GM18519 (cell line): ENCODE data around the gene PILRA.
"Not testable (repeated sequence)": the region's sequence is repeated elsewhere in the genome, so short reads cannot be mapped to it uniquely, and the experiment has no call there.

ENCODE experiments used
- ATAC-seq: cut with Tn5 transposase; IDR thresholded peaks from one replicate; pipeline ENCODE4 v1.9.1; 2021; ENCODE audit warnings: mild to moderate bottlenecking, moderate library complexity; ENCODE audit not compliant: unreplicated experiment, low FRiP score

The PILRA gene

GRCh38 chr7:100432053-100432452, 58.8 kb downstream of the PILRA start:
- no peak for ATAC-seq

GRCh38 chr7:100432621-100433275, 59.5 kb downstream of the PILRA start:
- no peak for ATAC-seq

- no peak for ATAC-seq
These were observed 59.9 kb downstream of the PILRA start for GRCh38 chr7:100433276-100433591.

- no peak for ATAC-seq
These were observed 60.5 kb downstream of the PILRA start for GRCh38 chr7:100433592-100434296.

- ATAC-seq, result no peak
These were observed 61.2 kb downstream of the PILRA start for GRCh38 chr7:100434297-100435144.

GRCh38 chr7:100435401-100436304, 62.4 kb downstream of the PILRA start:
- ATAC-seq, result peak; percentile 3

- ATAC-seq, result no peak
These were observed 64.1 kb downstream of the PILRA start for GRCh38 chr7:100437150-100438100.

GRCh38 chr7:100438172-100438571, 64.9 kb downstream of the PILRA start:
- ATAC-seq, result no peak

- not testable (repeated sequence) for ATAC-seq
These were observed 65.4 kb downstream of the PILRA start for GRCh38 chr7:100438731-100439130.

- ATAC-seq, result not testable (repeated sequence)
These were observed 66.0 kb downstream of the PILRA start for GRCh38 chr7:100439244-100439643.

- ATAC-seq, result no peak
These were observed 68.6 kb downstream of the PILRA start for GRCh38 chr7:100441641-100442535.

GRCh38 chr7:100443096-100443840, 70.0 kb downstream of the PILRA start:
- ATAC-seq, result no peak

GRCh38 chr7:100444311-100445278, 71.3 kb downstream of the PILRA start:
- no peak for ATAC-seq

GRCh38 chr7:100446040-100446439, 72.8 kb downstream of the PILRA start:
- ATAC-seq, result no peak

- not testable (repeated sequence) for ATAC-seq
These were observed 74.1 kb downstream of the PILRA start for GRCh38 chr7:100447363-100447762.

- no peak for ATAC-seq
These were observed 76.0 kb downstream of the PILRA start for GRCh38 chr7:100449190-100449795.
